HepG2 (cell line): ENCODE measurements around the gene PKLR. TPM values are rescaled to one million over a fixed set of nuclear protein-coding genes. Genes with fewer than 3 reads are reported as not detected.

Experiments used
- ATF4 ChIP-seq, 2 experiments: fragments of 450-650 bp in 1 of 2; sonication (generic) in 1 of 2; formaldehyde crosslinking; IDR thresholded peaks; 2 replicates each; pipeline versions ENCODE4 v1.5.0 to v1.8.0; 2020 to 2022; ENCODE audit warnings: mild to moderate bottlenecking in 1 of 2, missing genetic modification reagents in 1 of 2
- BATF2 ChIP-seq: sonication (generic); formaldehyde crosslinking; IDR thresholded peaks from 2 replicates; pipeline ENCODE4 v1.8.0; 2022; ENCODE audit warnings: mild to moderate bottlenecking, missing genetic modification reagents, moderate library complexity
- CEBPZ ChIP-seq: IDR thresholded peaks from 2 replicates; pipeline ENCODE4 v1.6.1; 2012; ENCODE audit warnings: low read length, improper control_type of control experiment
- ETV6 ChIP-seq: sonication (generic); formaldehyde crosslinking; conservative IDR thresholded peaks from 2 replicates; pipeline ENCODE4 v1.4.0; 2020; ENCODE audit warnings: missing genetic modification reagents
- FOXO1 ChIP-seq: sonication (generic); formaldehyde crosslinking; IDR thresholded peaks from 2 replicates; pipeline ENCODE4 v1.4.0; 2020; ENCODE audit warnings: missing genetic modification reagents
- KLF16 ChIP-seq, 2 experiments: sonication (generic) in 1 of 2; formaldehyde crosslinking in 1 of 2; IDR thresholded peaks; 2 replicates each; pipeline versions ENCODE4 v1.6.1 to v1.8.0; 2016 to 2023; ENCODE audit warnings: missing genetic modification reagents in 2 of 2, missing compliant biosample characterization in 1 of 2
- MAZ ChIP-seq, 2 experiments: sonication (generic) in 1 of 2; formaldehyde crosslinking in 1 of 2; IDR thresholded peaks; 2 replicates each; pipeline versions ENCODE4 v1.5.0 to v1.6.1; 2012 to 2020; ENCODE audit warnings: low read depth in 2 of 2, mild to moderate bottlenecking in 2 of 2, borderline replicate concordance in 1 of 2, improper control_type of control experiment in 1 of 2, low read length in 1 of 2, missing genetic modification reagents in 1 of 2, moderate library complexity in 1 of 2
- NR2F6 ChIP-seq, 2 experiments: IDR thresholded peaks; 2 replicates each; pipeline ENCODE4 v1.6.1; 2016; ENCODE audit warnings: antibody characterized with exemption in 1 of 2, mild to moderate bottlenecking in 1 of 2
- STAT6 ChIP-seq: sonication (generic); formaldehyde crosslinking; IDR thresholded peaks from 2 replicates; pipeline ENCODE4 v1.4.0; 2020; ENCODE audit warnings: missing genetic modification reagents, mild to moderate bottlenecking, borderline replicate concordance
- TAF15 ChIP-seq: fragments of 200-400 bp; formaldehyde crosslinking; IDR thresholded peaks from one replicate; pipeline ENCODE4 v1.6.1; 2018; ENCODE audit warnings: mild to moderate bottlenecking, low read depth, low read length; ENCODE audit not compliant: poor library complexity, severe bottlenecking
- TRAFD1 ChIP-seq: sonication (generic); formaldehyde crosslinking; IDR thresholded peaks from 2 replicates; pipeline ENCODE4 v1.5.1; 2020; ENCODE audit warnings: missing genetic modification reagents, mild to moderate bottlenecking, borderline replicate concordance
- ZFP37 ChIP-seq: sonication (generic); formaldehyde crosslinking; IDR thresholded peaks from 2 replicates; pipeline ENCODE4 v1.4.0; 2020; ENCODE audit warnings: missing genetic modification reagents, borderline replicate concordance
- ZMYM2 ChIP-seq: sonication (generic); formaldehyde crosslinking; IDR thresholded peaks from 2 replicates; pipeline ENCODE4 v1.8.0; 2022; ENCODE audit warnings: mild to moderate bottlenecking, missing genetic modification reagents
- ZNF256 ChIP-seq: sonication (generic); formaldehyde crosslinking; conservative IDR thresholded peaks from 2 replicates; pipeline ENCODE4 v1.4.0; 2020; ENCODE audit warnings: missing genetic modification reagents
- ZNF589 ChIP-seq: sonication (generic); formaldehyde crosslinking; conservative IDR thresholded peaks from 2 replicates; pipeline ENCODE4 v1.8.0; 2022; ENCODE audit warnings: mild to moderate bottlenecking, moderate library complexity, missing genetic modification reagents
- ZNF788 ChIP-seq: sonication (generic); formaldehyde crosslinking; IDR thresholded peaks from 2 replicates; pipeline ENCODE4 v1.5.0; 2020; ENCODE audit warnings: mild to moderate bottlenecking, missing genetic modification reagents, borderline replicate concordance
- ZNF891 ChIP-seq: sonication (generic); formaldehyde crosslinking; IDR thresholded peaks from 2 replicates; pipeline ENCODE4 v1.5.0; 2020; ENCODE audit warnings: mild to moderate bottlenecking, missing genetic modification reagents
- polyA plus RNA-seq, 8 experiments: library from polyadenylated mRNA; depleted of rRNA in 3 of 8; stranded (reverse) in 7 of 8; unstranded in 1 of 8; fragments of >200 nt; fragmentation: Illumina TruSeq in 4 of 8; extraction: Trizol in 4 of 8; gene quantifications; 2 replicates each; pipeline versions ENCODE4 v1.2.1 to v1.2.3, GENCODE V29; 2011 to 2016; ENCODE audit warnings: low read depth in 4 of 8, missing spikeins in 1 of 8, mixed read lengths in 1 of 8; ENCODE audit not compliant: insufficient read depth in 1 of 8
- total RNA-seq, 5 experiments: library from RNA; depleted of rRNA; stranded (reverse); fragments of >200 nt; fragmentation: Illumina TruSeq; extraction: Trizol; gene quantifications; 2 replicates each; pipeline ENCODE4 v1.2.3, GENCODE V29; 2016; ENCODE audit warnings: low read depth in 1 of 5

PKLR gene
- total and polyA plus RNA-seq, 2 of the 13 experiments (the other 11 are each of a cell fraction or from before 2014, with no cell fraction given) = 10.3 to 29.3 TPM

- TF ChIP-seq TRAFD1 (CRISPR knock-in tag) (0 out of 2 replicates have a peak, but pooled peaks have one; percentile 54), TAF15 (no peak), ATF4 (CRISPR knock-in tag; IDR thresholded peaks at IDR 0.05) (0 out of 4 replicates have a peak, but pooled peaks of 1 of the 2 experiments have one; percentile 38), ZNF256 (CRISPR knock-in tag) (no peak; the same call in 1 of the 2 replicates), NR2F6 (IDR thresholded peaks at IDR 0.05) (no peak), NR2F6 (CRISPR knock-in tag; IDR thresholded peaks at IDR 0.05) (no peak), KLF16 (CRISPR knock-in tag; IDR thresholded peaks at IDR 0.05) (no peak), BATF2 (0 out of 2 replicates have a peak, but pooled peaks have one; percentile 56), FOXO1 (no peak), ZFP37 (no peak), STAT6 (CRISPR knock-in tag) (no peak), ZNF788 (CRISPR knock-in tag) (peak; percentile 26; the same call in 1 of the 2 replicates), ETV6 (CRISPR knock-in tag) (0 out of 2 replicates have a peak, but pooled peaks have one; percentile 11), ZNF589 (CRISPR knock-in tag) (no peak; the same call in 1 of the 2 replicates), MAZ (IDR thresholded peaks at IDR 0.05; ENCODE audit: borderline replicate concordance, low read depth, low read length) (no peak), MAZ (CRISPR knock-in tag; IDR thresholded peaks at IDR 0.05; ENCODE audit: low read depth) (peak; percentile 68; the same call in 1 of the 2 replicates), ZNF891 (no peak), CEBPZ (no peak), ZMYM2 (CRISPR knock-in tag) (no peak)
Observed at GRCh38 chr1:155324717-155325602, 23.7 kb upstream of the PKLR start (continued).
